OCI-LY1 (cell line): ENCODE data around the gene PRKCB.

Experiments used
- EZH2 ChIP-seq: fragments of 200-600 bp; sonication (generic), shearing (Covaris generic); IDR thresholded peaks from 2 replicates; pipeline ENCODE4 v1.8.0; 2017; ENCODE audit warnings: borderline replicate concordance, mixed run types, mild to moderate bottlenecking, antibody characterized with exemption, low read length, moderate library complexity, mixed read lengths
- TF ChIP-seq, protein P1 (sequence below): fragments of 200-600 bp; sonication (generic), shearing (Covaris generic); IDR thresholded peaks from 2 replicates; pipeline ENCODE4 v1.5.1; 2017; ENCODE audit warnings: mild to moderate bottlenecking, antibody characterized with exemption, low read length, moderate library complexity, mixed read lengths

- TF ChIP-seq, protein P1, sequence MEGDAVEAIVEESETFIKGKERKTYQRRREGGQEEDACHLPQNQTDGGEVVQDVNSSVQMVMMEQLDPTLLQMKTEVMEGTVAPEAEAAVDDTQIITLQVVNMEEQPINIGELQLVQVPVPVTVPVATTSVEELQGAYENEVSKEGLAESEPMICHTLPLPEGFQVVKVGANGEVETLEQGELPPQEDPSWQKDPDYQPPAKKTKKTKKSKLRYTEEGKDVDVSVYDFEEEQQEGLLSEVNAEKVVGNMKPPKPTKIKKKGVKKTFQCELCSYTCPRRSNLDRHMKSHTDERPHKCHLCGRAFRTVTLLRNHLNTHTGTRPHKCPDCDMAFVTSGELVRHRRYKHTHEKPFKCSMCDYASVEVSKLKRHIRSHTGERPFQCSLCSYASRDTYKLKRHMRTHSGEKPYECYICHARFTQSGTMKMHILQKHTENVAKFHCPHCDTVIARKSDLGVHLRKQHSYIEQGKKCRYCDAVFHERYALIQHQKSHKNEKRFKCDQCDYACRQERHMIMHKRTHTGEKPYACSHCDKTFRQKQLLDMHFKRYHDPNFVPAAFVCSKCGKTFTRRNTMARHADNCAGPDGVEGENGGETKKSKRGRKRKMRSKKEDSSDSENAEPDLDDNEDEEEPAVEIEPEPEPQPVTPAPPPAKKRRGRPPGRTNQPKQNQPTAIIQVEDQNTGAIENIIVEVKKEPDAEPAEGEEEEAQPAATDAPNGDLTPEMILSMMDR = no peak
- TF ChIP-seq EZH2 = no peak
Measured at GRCh38 chr16:24023621-24024020, 187.8 kb downstream of the PRKCB start.
